NCI-H345 treated with DMSO at 0.1 percent for 48 hours (cell line): Measurements from ENCODE around the gene ATP6V1G3.
"Not testable (repeated sequence)": the region's sequence is repeated elsewhere in the genome, so short reads cannot be mapped to it uniquely, and the experiment has no call there.

ENCODE experiments used
- DNase-seq: peaks from one replicate; lab custom pipeline; 2025; ENCODE audit not compliant: unreplicated experiment; lab: John Stamatoyannopoulos, UW

ATP6V1G3 gene

DNA sequence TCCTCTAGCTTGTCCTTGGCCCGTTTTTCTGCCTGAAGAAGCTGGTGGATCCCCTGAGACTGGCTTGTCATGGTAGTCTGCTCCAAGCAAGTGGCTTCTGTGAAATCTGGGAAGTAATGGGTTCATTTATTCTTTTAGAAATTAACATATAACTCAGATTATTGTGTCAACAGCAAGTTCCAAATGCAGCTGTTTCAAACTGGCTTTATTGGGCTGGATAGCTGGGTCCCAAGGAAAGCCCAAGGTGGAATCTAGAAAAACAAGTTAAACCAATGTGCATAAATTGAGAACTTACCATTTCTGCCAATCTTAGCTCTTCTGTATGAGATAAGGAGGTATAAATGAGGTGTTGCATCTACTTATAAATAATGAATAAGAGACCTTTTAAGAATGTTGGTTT lies at the start of gene ATP6V1G3:
TSS of gene ATP6V1G3 (minus strand) at position 101 of the 400 bp plus-strand sequence. CDS start at position 71, 30 bp downstream.
- no peak for DNase-seq

DNA sequence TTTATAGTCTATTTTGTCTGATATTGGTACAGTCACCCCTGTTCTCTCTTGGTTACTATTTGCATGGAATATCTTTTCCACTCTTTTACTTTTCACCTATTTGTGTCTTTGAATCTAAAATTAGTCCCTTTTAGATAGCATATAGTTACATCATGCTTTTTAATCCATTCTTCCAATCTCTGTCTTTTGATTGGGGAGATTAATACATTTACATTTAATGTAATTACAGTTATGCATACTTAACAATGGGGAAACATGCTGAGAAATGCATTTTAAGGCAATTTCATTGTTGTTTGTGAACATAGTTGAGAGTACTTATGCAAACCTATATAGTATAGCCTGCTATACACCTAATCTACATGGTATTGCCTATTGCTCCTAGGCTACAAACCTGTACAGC lies 48.4 kb upstream of the ATP6V1G3 start:
- DNase-seq = no peak

GRCh38 chr1:198584163-198584562 lies 43.7 kb upstream of the ATP6V1G3 start:
- DNase-seq = no peak

DNA sequence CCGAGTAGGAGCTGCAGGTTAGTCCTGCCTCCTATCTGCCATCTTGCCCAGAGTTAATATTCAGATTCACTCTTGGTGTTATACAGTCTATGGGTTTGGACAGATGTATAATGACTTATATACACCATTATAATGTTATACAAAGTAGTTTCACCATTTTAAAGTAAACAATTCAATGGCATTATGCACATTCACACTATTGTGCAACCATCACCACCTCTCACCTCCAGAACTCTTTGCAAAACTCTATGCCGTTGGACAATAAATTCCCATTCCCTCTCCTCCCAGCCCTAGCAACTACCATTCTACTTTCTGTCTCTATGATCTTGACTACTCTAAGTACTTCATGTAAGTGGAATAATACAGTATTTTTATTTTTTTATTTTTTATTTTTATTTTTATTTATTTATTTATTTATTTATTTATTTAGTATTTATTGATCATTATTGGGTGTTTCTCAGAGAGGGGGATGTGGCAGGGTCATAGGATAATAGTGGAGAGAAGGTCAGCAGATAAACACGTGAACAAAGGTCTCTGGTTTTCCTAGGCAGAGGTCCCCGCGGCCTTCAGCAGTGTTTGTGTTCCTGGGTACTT lies 42.8 kb upstream of the ATP6V1G3 start:
- not testable (repeated sequence) for DNase-seq

DNA sequence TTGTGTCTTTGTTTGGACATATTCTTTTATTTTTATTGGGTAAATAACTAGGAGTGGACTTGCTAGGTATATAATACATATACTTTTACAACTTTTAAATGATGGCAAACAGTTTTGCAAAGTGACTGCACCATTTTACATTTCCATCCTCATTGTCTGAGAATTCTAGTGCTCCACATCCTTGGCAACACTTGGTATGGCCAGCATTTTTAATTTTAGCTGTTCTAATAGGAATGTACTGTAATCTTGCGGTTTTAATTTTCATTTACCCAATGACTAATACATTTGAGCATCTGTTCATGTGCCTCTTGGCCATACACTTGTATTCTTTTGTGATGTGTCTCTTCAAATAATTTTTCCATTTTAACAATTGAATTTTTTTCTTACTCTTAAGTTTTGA lies 37.0 kb upstream of the ATP6V1G3 start:
- DNase-seq = no peak

DNA sequence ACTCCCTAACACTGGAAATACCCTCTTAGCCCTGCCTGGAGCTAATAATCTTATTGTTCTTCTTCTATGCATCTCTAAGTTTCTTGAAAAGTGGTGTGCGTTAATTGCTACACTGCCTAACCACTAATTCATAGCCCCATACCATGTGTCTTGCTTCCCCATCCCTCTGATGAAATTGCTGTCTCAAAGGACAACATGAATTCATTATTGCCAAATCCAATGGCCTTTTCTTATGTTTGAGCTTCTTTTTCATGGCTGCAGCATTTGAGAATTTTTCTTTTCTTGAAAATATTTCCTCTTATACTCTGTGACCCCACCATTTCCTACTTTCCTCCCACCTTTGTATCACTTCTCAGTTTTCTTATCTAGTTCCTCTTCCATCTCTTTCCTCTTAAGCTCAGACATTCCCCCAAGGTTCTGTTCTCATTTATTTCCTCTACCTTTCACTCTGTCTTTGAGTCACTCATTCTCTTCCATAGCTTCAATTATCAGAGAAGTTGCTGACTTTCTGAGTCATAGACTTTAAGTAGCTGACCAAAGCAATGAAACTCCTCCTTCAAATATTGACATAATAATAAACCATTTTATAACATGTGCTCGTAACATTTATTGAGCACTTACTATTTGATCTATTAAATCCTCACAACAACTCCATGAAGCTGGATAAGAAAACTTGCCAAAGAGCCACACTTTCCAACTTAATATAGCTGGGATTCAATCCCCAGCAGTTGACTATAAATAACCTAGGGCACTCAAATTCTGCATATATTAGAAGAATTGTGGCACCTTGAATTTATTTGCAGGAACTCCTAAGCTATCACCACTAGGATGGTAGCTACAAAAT lies 35.5 kb upstream of the ATP6V1G3 start:
- DNase-seq = no peak

- no peak for DNase-seq
Observed at GRCh38 chr1:198575292-198575691, 34.8 kb upstream of the ATP6V1G3 start.

DNA sequence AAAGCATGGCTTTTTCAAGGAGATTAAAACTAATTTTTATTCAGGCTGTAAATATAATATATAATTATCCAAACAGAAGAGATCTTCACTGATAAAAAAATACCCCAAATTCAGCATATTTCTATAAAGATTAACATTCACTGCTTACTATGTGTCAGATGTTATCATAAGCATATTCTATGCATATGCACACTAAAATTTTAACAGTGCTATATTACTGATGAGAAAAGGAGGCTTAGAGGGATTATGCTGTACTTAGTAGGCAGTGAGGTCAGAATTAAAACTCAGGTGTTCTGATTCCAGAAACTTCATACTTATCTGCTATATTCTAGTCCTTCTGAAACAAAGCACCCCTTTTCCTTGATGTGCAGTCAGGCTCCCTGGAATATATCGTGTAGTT lies 33.8 kb upstream of the ATP6V1G3 start:
- no peak for DNase-seq

DNA sequence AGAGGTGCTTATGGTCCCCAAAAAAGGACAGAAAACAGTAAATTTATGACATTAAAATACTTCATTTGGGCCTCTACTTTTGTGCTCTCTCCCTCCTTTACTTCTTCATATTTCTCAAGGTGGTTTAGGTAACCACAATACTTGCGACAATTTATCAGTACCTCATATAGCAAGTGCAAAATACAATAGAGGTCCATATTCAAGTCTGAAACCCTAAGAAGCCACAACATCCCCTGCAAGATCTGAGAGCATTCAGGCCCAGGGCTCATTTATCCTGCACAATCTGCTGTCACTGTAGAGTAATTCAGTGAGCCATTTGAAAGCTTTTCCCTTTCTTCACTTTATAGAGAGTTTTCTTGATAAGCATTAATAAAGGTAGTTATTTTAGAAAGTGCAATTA lies 24.2 kb upstream of the ATP6V1G3 start:
- no peak for DNase-seq

- no peak for DNase-seq
Observed at GRCh38 chr1:198564157-198564556, 23.7 kb upstream of the ATP6V1G3 start.

DNA sequence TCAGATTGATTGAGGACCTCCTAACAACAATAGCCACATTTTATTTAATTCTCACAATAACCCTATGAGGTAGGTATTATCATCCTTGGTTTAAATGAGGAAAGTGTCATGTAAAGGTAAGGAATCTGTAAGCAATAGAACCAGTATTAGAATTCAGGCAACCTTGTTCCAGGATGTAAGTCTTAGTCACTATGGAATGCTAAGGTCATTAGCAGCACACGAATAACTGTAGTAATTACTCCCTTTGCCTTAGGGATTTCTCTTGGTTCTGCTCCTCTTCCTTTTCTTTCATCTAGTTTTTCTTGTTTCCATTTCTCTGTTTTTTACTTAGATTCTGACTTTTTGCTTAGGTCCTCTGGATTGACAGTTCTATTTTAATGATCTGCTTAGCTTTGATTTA lies 23.1 kb upstream of the ATP6V1G3 start:
- DNase-seq = no peak

DNA sequence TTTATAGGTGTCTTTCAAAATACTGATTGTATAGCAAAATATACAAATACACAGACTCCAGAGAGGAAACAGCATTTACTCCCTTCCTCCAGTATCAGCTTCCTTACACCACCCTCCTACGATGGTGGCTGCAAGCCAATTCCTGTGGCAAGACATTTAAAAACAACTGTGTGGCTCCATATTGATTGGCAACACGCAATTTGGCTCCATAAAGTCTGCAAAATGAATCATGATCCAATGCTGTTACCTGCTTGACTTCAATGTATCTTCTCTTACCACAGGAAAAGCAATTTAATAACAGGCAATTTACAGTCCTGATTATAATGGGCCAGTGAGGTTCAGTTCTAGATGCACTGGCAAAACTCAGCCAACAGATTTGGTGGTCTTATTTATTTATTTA lies 19.7 kb upstream of the ATP6V1G3 start:
- no peak for DNase-seq

GRCh38 chr1:198559362-198559761 lies 18.9 kb upstream of the ATP6V1G3 start:
- DNase-seq = no peak

GRCh38 chr1:198558402-198558801 lies 17.9 kb upstream of the ATP6V1G3 start:
- DNase-seq = no peak

GRCh38 chr1:198556971-198557370 lies 16.5 kb upstream of the ATP6V1G3 start:
- DNase-seq = no peak

DNA sequence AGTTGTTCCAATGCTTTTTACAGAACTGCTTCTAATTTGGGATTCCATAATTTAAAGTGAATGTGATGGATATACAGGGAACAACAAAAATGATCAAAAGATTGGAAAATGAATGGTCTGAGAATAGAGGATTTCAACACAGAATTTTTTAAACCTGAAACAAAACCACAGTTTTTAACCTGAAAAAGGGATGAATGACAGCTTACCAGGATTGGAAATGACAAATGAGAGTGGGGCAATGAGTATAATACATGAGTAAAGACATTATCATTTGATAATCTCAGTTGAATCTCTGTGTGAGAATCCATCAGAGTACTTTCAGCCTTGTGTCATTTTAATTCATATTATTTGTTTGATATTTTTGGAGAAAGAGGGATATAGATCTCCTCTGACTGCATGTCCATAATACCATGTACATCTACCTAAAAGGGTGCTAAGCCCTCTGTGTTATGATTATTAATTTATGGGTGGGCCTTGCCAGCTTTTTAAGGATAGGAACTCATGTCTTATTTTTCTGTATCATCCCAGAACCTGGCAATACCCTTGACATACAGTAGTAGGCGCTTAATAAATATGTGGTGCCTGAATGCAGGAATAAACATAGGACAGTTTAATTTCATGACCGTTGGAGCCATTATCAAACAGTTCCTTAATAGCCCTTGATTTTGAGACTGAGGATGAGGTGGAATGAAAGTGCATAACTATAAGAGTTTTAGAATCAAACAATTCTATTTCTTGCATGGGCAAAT lies 12.4 kb upstream of the ATP6V1G3 start:
- no peak for DNase-seq

DNA sequence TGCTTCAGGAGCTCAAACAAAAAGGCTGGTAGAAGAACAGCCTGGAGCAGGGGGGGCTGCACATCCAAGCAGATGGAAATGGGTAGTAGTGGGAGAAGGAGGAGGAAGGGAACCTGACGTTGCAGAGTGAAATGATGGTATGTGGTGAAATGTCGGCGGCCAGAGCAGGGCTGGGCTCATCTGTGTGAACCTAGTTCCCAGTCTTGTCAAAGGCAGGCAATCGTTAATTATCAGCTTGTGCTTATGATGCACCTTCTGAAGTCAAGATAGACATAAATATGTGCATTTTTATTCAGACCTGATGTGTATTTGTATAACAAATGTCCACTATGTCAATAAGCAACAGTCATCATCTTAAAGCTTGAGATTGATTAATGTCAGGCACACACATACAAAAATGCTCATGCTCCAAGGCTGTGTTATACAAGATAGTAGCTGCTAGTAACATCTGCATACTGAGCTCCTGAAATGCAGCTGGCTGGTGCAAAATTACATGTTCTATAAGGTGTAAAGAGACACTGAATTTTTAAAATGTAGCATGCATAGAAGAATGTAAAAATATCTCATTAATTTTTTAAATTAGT lies 10.6 kb upstream of the ATP6V1G3 start:
- no peak for DNase-seq

DNA sequence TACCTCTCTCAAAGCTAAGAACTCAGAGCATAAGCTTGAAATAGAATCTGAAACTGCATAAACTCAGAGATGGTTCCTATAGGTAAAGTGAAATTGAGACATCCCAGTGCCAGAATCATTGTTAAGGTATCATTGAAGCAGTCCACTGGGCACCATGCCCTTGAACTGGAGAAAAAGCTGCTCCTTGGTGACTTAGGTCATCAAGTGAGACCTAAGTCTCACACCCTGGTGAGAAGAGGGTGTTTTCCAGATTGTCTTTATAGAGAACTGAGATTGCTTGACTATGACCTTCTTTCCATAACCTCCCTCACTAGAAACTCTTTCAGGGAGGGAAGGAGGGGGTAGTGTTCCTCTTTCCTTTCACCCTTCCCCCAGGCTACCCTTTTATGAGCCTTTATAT lies 9.4 kb upstream of the ATP6V1G3 start:
- no peak for DNase-seq

GRCh38 chr1:198548890-198549289 lies 8.4 kb upstream of the ATP6V1G3 start:
- no peak for DNase-seq

- no peak for DNase-seq
Observed at GRCh38 chr1:198545156-198545555, 4.7 kb upstream of the ATP6V1G3 start.

DNA sequence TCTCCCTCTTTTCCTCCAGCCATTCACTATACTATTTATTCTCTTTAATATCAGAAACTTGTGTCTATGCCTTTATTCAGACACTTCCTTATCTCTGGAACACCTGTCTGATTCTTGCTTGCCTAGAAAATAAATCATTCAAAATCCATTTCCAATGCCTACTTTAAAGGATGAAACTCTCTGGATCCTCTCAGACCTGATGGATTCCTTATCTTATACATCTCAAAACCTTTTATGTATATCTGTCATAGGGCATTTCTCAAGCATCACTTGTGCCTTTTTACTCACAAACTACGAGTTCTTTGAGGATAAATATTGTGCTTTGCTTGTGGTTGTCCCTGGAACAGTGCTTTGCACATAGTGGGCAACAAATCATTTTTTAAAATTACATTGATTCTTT lies 3.8 kb upstream of the ATP6V1G3 start:
- DNase-seq = no peak
